GM19025 (cell line): ENCODE measurements around the gene KCNE4.

Source experiments
- ATAC-seq: cut with Tn5 transposase; IDR thresholded peaks from one replicate; pipeline ENCODE4 v1.9.1; 2021; ENCODE audit warnings: mild to moderate bottlenecking, low read depth, moderate library complexity; ENCODE audit not compliant: unreplicated experiment

The KCNE4 gene, protein sequence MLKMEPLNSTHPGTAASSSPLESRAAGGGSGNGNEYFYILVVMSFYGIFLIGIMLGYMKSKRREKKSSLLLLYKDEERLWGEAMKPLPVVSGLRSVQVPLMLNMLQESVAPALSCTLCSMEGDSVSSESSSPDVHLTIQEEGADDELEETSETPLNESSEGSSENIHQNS

DNA sequence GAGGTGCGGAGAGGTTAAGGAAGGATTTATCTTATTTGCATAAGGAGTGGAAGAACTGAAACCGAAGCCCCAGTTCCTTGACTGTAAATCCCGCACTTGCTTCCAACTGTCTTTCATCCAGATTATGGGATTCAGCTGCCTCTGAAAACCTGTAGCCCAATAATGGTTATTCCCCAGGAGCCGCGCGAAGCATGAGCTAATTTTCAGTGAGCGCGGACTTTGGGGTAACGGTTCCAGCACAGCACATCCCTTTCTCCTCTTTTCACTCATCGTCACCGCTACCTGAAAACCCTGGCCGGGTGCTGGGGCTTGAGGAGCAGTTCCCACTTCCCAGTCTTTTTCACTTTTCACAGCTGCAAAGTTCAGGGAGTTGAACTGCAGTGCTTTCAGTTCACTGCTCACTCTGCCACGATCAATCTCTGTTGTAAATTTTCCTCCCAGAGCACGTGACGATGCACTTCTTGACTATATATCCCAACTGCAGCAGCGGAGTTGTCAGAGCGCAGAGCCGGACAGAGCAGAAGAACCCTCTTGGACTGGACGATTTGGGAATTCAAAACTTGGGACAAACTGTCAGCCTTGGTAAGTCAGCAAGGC is at the start of gene KCNE4:
Gene KCNE4 (plus strand): TSS at position 498 of the 597 bp plus-strand sequence. CDS start 641 bp downstream, outside the sequence.
- no peak for ATAC-seq

DNA sequence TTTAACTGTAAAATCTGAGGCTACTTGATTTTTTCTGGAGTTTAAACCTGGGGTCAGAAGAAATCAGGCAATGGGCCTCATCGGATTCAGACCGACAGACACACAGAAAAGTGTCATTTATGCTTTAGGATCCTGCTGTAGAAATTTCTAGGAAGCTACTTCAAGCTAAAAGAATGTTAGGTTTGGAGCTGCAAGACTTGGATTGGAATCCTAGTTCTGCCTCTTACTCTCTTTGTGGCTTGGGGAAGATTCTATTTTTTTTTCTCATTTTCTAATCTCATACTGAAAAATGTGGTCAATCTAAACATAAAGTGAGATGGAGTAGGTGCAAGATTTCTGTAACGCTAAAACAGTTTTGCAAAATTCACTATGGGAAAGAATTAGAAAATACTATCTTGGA is 48.8 kb upstream of the KCNE4 start:
- no peak for ATAC-seq

DNA sequence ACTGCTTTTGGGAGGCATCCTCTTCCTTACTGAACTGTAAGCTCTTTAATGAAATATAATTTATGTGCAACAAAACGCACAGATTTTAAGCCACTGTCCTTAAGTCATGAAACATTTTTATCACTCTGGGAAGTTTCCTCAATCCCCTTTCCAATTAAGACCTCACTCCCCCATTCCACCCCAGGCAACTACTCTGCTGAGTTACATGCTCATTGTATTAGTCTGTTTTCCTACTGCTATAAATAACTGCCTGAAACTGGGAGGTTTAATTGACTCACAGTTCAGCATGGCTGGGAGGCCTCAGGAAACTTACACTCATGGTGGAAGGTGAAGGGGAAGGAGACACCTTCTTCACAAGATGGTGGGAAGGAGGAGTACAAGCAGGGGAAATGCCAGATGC is 46.5 kb upstream of the KCNE4 start:
- ATAC-seq: no peak

DNA sequence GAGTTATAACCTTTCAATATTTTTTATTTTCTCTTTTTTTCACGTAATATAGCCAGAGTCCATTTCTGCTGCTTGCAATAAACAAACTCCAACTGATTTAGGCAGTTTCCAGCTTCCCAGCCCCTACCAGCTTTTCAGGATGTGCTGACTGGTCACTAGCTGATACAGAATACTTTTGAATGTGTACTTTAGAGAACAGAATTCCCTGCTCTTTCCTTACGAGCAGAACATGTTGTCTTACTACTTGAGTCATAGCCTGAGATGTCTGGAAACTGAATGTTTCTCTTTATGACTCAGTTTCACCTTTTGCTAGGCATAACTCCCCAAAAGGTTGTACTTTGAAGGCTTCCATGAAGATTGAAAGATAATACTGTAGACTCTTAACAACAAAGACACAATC is 44.5 kb upstream of the KCNE4 start:
- no peak for ATAC-seq

DNA sequence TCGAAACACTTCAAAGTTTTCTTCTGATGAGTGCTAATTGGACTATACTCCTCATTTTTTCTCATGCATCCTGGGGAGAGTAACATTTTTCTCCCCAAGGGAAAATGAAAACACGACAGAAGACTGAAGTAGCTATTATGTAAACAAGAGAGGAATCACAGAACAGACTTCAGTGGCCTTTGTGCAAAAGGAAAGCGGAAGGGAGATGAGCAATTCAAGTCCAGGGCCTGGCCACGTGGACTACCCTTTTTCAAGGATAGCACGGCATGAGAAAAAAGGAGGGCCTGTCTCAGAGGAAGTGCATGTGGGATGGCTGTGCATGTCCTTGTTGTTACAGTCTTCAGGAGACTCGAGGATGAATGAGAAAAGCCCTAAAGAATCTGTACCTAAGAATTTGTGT is 43.8 kb upstream of the KCNE4 start:
- ATAC-seq: no peak

DNA sequence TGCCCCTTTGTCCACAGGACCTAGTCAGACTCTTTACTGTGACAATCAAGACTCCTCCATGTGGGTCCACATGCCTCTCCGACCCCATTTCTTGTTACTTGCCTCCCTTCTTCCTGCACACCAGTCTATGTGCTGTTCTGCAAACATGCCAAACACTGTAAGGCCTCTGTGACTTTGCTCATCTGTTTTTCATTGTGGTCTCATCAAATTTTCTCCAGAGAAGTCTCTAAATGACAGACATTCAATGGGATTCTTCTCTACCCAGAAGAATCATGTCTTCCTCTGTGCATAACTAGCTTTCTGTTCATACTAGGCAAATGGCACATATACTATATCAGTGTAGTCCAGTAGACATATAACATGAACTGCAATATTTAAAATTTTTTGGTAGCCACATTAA is 43.0 kb upstream of the KCNE4 start:
- ATAC-seq: no peak

DNA sequence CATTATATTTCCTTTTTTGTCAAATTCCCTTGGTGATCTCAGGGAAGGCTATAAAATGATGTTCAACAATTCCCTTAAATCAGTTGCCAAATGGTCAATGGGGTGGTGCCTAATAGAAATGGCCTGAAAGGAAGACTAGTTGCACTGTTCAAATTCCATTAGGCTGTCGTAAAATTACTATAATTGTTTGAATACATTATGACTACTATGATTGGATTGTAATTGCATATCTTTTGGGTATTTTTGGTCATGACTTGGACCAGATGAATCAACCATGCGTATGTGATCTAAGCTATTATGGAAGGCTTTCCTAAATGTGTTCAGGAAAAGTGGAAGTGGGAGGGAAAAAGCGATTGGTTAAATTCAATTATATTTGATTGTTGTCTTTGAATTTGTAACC is 41.3 kb upstream of the KCNE4 start:
- no peak for ATAC-seq

DNA sequence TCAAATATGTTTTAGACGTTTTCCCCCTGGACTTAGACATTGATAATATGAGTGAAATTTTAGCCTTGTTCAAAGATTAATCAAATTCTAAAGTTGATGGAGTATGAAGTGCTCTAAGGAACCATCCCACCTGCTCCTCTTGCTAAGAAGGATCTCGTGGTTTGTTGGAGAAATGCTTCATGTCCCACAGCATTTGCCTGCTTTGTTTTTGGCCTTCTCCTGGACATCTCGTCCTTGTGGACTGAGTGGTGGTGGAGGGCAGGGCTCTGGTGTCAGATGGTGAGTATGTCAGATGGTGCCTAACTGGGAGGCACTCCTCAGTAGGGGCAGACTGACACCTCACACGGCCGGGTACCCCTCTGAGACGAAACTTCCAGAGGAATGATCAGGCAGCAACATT is 39.7 kb upstream of the KCNE4 start:
- ATAC-seq: no peak

DNA sequence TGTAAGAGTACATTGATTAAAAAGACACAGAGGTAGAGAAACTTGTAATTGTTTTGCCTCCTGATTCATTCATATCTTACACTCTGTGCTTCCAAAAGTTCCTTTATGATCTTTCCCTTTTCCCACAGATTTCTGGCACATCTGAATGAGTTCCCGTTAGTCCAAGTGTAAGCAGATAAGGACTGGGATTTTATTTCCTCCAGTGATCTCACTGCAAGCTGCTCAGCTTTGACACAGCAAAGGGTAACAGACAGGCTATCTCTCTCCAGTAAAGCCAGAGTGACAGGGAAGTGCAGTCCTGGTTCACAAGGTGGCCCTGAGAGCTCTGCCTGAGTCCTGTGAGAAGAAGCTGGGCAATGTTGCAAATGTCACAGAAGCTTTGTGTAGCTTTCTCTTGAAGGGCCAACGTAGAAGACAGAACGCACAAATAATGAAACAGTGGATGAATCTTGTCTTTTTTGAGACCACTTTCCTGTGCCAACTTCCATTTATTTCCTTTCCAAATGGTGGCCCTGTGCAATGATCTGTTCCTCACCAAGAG is 32.5 kb upstream of the KCNE4 start:
- ATAC-seq: no peak

DNA sequence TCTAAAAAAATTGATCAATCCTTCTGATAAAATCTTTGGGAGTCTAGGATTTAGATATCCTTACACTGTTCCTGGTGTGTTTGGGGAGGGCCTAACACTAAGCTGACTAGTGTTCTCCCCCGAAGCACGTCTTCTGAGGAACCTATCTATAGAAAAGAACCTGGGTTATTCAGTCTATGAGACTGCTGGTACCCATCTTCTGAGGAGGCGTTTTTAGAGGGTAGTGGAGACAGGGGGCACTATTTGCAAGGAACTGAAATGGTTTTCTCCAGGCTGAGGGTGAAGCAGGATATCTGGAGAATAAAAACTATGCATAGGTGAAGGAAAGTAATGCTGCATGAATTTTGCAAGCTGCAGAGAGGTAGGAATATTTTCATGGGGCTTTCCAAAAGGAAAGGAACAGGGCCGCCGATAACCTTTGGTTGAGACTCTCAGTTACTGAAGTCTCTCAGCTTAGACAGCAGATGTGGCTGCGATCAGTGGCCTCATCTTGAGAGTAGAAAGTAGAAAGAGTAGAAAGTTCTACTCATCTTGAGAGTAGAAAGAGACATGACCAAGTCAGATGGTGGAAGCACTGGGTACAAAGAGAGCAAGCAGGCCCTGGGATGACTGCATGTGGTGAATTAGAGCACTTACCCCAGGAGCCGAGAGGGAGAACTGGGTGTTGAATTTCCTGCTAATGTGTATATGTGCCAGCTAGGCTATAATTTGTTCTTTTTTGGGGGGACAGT is 31.8 kb upstream of the KCNE4 start:
- ATAC-seq: no peak

DNA sequence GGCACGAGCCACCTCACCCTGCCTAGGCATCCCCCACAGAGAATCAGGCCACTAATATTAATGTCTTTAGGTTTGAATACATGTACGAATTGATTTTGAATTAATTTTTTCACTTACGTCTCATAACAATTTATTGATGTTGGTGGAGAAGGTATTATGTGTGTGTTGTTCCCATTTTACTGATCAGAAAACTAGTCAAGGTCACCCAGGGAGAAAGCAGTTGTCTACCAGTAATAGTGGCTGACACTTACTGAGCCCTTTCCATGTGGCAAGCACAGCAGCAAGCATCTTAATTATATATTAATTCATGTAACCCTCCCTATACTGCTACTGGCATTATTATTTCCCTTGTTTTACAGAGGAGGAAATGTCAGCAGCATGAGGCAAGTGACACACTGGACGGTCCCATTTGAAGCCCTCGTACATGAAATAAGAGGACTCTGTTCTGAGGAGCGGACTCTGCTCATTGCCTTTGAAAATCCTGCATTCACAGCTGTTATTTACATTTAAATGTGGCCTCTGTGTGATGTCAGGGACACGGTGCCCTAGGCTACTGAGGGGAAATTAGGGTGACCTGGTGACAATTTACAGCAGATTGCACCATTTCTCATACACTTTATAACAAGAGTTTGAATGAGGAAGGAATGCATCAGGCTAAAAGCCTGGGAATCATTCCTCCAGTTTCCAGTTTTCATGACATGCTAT is 30.9 kb upstream of the KCNE4 start:
- ATAC-seq: no peak

DNA sequence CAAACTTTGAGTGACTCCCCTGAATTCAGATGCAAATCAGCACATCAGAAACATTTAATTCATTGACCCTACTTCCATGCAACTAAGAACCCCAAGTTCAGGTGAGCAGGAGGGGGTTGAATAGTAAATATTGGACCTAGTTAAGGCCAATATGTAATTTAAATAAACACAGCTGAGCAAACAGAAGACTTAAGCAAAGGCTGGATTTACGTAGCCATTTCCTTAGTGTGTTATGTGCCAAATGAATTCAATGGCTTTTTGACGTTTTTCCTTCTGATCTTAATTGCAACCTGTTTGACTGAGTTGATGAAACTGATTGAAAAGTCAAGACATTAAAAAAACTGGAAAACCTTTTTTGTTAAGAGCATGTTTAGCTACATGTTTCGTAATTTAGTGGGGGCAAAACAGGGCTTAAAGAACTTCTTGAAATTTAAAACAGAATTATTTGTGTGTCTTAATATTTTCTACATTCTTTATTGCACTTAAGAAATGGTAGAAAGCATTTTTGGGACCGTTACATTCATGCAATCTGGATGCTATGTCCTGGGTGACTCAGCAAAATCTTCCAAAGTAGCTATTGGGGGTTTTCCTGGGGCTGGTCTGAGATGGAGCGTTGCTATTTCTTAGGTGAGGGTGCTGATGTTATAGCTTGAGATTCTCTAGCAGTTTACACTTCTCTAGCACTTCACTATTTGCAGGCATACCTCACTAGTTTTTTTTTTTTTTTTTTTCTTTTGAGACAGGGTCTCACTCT is 25.5 kb upstream of the KCNE4 start:
- no peak for ATAC-seq

DNA sequence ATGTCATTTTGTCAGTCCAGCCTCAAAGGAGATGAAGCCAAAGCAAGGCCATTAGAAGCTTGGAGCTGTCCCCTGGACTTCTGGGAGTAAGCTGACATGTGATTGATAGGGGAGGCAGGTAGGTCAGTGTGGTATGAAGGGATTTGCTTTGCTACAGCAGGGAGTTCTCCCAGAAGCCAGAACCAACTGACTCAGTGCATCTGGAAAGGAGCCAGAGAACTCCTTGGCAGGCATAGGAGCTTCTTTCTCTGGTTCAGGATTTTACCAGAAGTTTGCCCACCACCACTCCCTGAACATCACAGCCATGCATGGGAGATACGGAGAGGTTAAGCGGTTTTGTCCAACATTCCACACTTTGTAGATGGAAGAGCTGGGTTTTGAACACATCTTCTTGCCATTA is 24.5 kb upstream of the KCNE4 start:
- no peak for ATAC-seq

DNA sequence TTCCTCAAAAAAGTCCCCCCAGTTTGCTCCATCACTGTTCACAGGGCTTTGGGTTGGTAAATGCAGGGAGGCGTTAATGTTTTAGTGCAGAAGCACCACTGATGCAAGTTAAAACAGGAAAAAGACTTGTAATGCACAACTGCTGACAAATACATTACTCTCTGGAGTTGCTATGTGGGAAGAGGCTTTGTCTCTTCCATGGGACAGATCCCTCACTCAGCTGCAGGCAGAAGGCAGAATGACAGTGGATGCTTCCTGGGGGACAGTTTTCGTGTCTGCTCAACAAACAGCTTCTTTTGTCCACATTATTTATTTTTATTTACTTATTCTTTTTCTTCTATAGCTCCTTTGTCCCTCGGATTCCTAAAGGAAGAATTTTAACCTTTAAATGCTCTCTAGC is 22.7 kb upstream of the KCNE4 start:
- ATAC-seq: no peak

DNA sequence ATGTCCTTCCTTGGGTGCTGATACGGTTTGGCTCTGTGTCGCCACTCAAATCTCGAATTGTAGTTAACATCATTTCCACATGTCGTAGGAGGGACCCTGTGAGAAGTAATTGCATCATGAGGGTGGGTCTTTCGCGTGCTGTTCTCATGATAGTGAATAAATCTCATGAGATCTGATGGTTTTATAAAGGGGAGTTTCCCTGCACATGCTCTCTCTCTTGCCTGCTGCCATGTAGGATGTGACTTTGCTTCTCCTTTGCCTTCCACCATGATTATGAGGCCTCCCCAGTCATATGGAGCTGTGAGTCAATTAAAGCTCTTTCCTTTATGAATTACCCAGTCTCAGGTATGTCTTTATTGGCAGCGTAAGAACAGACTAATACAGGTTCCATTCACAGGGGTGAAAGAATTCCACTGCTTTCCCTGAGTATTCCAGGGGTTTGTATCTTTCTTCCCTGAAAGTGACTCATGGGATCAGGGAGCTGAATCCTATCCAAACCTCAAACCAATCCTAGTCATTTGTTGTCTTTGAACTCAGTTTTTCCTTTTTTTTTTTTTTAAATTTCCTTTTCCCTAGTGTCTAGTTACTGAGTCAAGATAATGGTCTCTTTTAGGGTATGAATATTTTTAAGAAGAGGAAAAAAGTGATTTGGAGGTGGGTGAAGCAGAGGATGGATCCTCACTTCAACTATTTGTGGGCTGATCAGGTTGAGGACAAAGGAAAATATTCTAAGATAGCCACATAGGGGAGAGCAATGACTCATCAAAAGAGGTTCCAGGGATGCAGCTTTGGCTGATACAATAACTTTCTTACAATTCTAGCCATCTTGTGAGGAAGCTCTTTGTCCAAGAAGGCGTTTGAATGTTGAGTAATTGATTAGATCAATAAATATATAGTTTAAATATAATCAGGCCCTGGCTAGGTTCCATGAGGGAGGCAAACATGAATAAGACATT is 19.5 kb upstream of the KCNE4 start:
- no peak for ATAC-seq

DNA sequence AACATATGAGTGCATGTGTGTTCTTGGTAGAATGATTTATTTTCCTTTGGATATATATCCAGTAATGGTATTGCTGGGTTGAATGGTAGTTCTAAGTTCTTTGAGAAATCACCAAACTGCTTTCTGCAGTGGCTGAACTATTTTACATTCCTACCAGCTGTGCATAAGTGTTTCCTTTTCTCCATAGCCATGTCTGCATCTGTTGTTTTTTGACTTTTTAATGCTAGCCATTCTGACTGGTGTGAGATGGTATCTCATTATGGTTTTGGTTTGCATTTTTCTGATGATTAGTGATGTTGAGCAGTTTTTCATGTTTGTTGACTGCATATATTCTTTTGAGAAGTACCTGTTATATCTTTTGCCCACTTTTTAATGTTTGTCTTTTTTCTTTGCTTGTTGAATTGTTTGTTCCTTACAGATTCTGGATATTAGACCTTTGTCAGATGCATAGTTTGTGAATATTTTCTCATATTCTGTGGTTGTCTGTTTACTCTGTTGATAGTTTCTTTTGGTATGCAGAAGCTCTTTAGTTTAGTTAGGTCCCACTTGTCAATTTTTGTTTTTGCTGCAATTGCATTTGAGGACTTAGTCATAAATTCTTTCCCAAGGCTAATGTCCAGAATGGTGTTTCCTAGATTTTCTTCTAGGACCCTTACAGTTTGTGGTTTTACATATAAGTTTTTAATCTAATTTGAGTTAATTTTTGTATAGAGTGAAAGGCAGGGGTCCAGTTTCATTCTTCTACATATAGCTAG is 17.6 kb upstream of the KCNE4 start:
- ATAC-seq: no peak

DNA sequence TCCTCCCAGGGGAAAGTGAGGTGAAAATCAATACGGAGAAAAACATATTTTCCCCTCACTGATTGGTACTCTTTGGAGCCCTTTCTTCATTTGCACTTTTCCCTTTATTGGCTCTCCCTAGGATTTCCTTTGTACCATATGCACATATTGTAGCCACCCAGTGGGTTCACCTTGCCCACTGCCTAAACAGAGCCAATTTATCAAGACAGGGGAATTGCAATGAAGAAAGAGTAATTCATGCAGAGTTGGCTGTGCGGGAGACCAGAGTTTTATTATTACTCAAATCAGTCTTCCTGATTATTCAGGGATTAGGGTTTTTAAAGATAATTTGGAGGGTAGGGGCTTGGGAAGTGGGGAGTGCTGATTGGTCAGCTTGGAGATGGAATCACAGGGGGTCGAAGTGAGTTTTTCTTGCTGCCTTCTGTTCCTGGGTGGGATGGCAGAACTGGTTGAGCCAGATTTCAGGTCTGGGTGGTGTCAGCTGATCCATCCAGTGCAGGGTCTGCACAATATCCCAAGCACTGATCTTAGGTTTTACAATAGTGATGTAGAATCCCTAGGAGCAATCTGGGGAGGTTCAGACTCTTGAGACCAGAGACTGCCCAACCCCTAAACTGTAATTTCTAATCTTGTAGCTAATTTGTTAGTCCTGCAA is 15.1 kb upstream of the KCNE4 start:
- no peak for ATAC-seq

DNA sequence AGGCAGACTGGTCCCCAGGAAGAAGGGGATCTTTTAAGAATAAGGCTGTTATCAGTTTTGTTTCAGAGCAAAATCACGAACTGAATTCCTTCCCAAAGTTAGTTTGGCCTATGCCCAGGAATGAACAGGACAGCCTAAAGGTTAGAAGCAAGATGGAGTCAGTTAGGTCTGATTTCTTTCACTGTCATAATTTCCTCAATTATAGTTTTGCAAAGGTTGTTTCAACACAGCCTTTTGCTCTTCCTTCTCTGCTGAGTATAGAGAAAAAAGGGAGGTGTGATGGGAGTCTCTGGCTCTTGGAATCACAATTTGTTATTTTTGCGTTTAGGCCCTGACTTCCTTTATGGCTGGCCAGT is 14.6 kb upstream of the KCNE4 start:
- no peak for ATAC-seq
